HL-60/S4 treated with phorbol 12-myristate 13-acetate at 8.2 ng/mL for 4 days and 3 days (cell line): ENCODE data around the gene PLS1.
"Not testable (repeated sequence)": the region's sequence is repeated elsewhere in the genome, so short reads cannot be mapped to it uniquely, and the experiment has no call there.

Experiments
- in situ Hi-C: fragments of 300-500 bp; cut with MboI; formaldehyde crosslinking; loops from 2 replicates; pipeline ENCODE4 v1.15.0; 2022; ENCODE audit warnings: low sequenced_read_pairs

The PLS1 gene

DNA sequence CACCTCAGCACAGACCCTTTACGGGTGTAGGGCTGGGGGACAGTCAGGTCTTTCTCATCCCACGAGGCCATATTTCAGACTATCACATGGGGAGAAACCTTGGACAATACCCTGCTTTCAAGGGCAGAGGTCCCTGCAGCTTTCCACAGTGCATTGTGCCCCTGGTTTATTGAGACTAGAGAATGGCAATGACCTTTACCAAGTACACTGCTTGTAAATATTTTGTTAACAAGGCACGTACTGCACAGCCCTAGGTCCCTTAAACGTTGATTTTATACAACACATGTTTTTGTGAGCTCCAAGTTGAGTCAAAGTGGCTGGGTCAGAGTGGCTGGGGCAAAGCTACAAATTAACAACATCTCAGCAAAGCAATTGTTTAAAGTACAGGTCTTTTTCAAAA lies 156.4 kb downstream of the PLS1 start:
- in situ Hi-C loops = not testable (repeated sequence)

DNA sequence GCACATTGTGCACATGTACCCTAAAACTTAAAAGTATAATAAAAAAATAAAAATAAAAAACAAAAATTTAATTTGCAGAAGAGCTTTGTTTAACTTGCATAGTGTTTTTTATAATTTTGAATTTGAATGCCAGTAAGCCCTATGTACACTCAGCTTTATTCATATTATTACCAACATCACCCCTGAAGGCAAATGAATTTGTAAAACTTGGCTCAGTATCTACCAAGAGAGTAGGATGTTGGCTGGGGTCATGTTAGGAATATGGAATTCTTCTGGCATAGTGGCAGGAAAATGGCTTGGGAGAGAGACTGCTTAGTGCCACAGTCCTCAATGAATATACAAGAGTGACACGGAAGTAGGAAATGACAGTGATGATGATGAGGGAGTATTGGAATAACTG lies 158.3 kb downstream of the PLS1 start:
- in situ Hi-C loops = no loop called here
